B cell (primary cell): Measurements from ENCODE around the gene NSUN2. TPM values are rescaled to one million over a fixed set of nuclear protein-coding genes. Genes with fewer than 3 reads are reported as not detected.

Experiments
- ATAC-seq: fragments of 200-7000 bp; cut with Tn5 transposase; one replicate; pipeline ENCODE4 v1.10.0; 2021; ENCODE audit warnings: low read depth, mild to moderate bottlenecking, moderate number of reproducible peaks, moderate library complexity
- CTCF ChIA-PET: fragments of 350-600 bp; sonication (Branson Sonifier 250); formaldehyde crosslinking; loops from one replicate; lab custom pipeline; 2021; ENCODE audit warnings: antibody characterized with exemption, inconsistent platforms; lab: Charles Lee
- POLR2A ChIA-PET: fragments of 350-600 bp; sonication (Branson Sonifier 250); formaldehyde crosslinking; loops from one replicate; lab custom pipeline; 2021; ENCODE audit warnings: antibody characterized with exemption; lab: Charles Lee
- DNase-seq: peaks from one replicate; pipeline ENCODE4 v3.0.0; 2013
- H2AFZ ChIP-seq: 2 replicates; pipeline ENCODE4 v1.6.1; 2012; ENCODE audit warnings: mild to moderate bottlenecking, low read depth, low read length; ENCODE audit not compliant: insufficient read depth, poor library complexity, severe bottlenecking
- H3K27ac ChIP-seq, 2 donors: 1 replicate in 1 of 2; 2 replicates in 1 of 2; pipeline ENCODE4 v1.5.1; 2012 to 2013; ENCODE audit warnings: low read length in 2 of 2, mild to moderate bottlenecking in 2 of 2, moderate library complexity in 1 of 2
- H3K27me3 ChIP-seq, 4 experiments: fragments of 200-600 bp in 1 of 4; sonication (generic) in 1 of 4; replicated peaks in 1 of 4; 1 replicate in 2 of 4; 2 replicates in 2 of 4; pipeline versions ENCODE4 v1.6.1 to v1.7.0; 2013 to 2016; ENCODE audit warnings: low read length in 3 of 4, mild to moderate bottlenecking in 2 of 4, mixed read lengths in 1 of 4, moderate library complexity in 1 of 4; ENCODE audit not compliant: insufficient read depth in 4 of 4, control insufficient read depth in 3 of 4; ENCODE audit errors: control extremely low read depth in 1 of 4
- H3K36me3 ChIP-seq, 2 experiments: replicated peaks in 1 of 2; 1 replicate in 1 of 2; 2 replicates in 1 of 2; pipeline versions ENCODE4 v1.6.1 to v1.7.1; 2013; ENCODE audit warnings: low read length in 1 of 2; ENCODE audit not compliant: insufficient read depth in 2 of 2, control insufficient read depth in 1 of 2; ENCODE audit errors: control extremely low read depth in 1 of 2, extremely low read depth in 1 of 2
- H3K4me1 ChIP-seq, 2 donors: fragments of 200-600 bp in 1 of 2; sonication (generic) in 1 of 2; 1 replicate in 1 of 2; 2 replicates in 1 of 2; pipeline versions ENCODE4 v1.5.1 to v1.6.1; 2013 to 2017; ENCODE audit warnings: low read length in 2 of 2; ENCODE audit not compliant: control insufficient read depth in 2 of 2, insufficient read depth in 2 of 2
- H3K4me2 ChIP-seq: replicated peaks from 2 replicates; pipeline ENCODE3; 2012; ENCODE audit warnings: mild to moderate bottlenecking, low read depth, low read length; ENCODE audit not compliant: poor library complexity, severe bottlenecking
- H3K4me3 ChIP-seq, 5 experiments: fragments of 200-600 bp in 1 of 5; sonication (generic) in 1 of 5; 1 replicate in 3 of 5; 2 replicates in 2 of 5; pipeline versions ENCODE4 v1.5.1 to v1.7.0; 2011 to 2016; ENCODE audit warnings: low read length in 4 of 5, mild to moderate bottlenecking in 4 of 5, low read depth in 2 of 5, control low read depth in 1 of 5, moderate library complexity in 1 of 5; ENCODE audit not compliant: insufficient read depth in 1 of 5; ENCODE audit errors: control extremely low read depth in 1 of 5, extremely low read depth in 1 of 5
- H3K79me2 ChIP-seq: fragments of 200-600 bp; sonication (generic); one replicate; pipeline ENCODE4 v1.6.0; 2016; ENCODE audit warnings: low read length; ENCODE audit not compliant: control insufficient read depth, insufficient read depth
- H3K9ac ChIP-seq: fragments of 200-600 bp; sonication (generic); 2 replicates; pipeline ENCODE4 v1.6.1; 2017; ENCODE audit warnings: mild to moderate bottlenecking, low read length, moderate library complexity
- H3K9me3 ChIP-seq, 3 donors: one replicate each; pipeline versions ENCODE4 v1.6.1 to v1.7.1; 2013; ENCODE audit warnings: low read length in 2 of 3; ENCODE audit not compliant: control insufficient read depth in 2 of 3, insufficient read depth in 1 of 3; ENCODE audit errors: control extremely low read depth in 1 of 3
- H4K20me1 ChIP-seq: 2 replicates; pipeline ENCODE4 v1.6.0; 2012; ENCODE audit warnings: mild to moderate bottlenecking, low read length; ENCODE audit not compliant: insufficient read depth, control insufficient read depth, poor library complexity, severe bottlenecking
- H3K27ac Mint-ChIP-seq: one replicate; pipeline ENCODE4 v1.8.0; 2021; ENCODE audit warnings: mixed read lengths
- H3K27me3 Mint-ChIP-seq: one replicate; pipeline ENCODE4 v1.8.0; 2021; ENCODE audit warnings: mixed read lengths
- H3K4me1 Mint-ChIP-seq: one replicate; pipeline ENCODE4 v1.8.0; 2021; ENCODE audit warnings: mixed read lengths
- H3K4me3 Mint-ChIP-seq: one replicate; pipeline ENCODE4 v1.8.0; 2021; ENCODE audit warnings: mixed read lengths
- H3K9me3 Mint-ChIP-seq: one replicate; pipeline ENCODE4 v1.8.0; 2022; ENCODE audit warnings: mixed read lengths; ENCODE audit not compliant: insufficient read depth
- CTCF ChIP-seq: fragments of 200-600 bp; IDR thresholded peaks from one replicate; pipeline ENCODE4 v1.8.0; 2022; ENCODE audit warnings: antibody characterized with exemption, mild to moderate bottlenecking
- EZH2 ChIP-seq: IDR thresholded peaks from 2 replicates; pipeline ENCODE4 v1.6.1; 2012; ENCODE audit warnings: borderline replicate concordance, low read depth, mild to moderate bottlenecking, moderate library complexity, low read length; ENCODE audit not compliant: insufficient read depth, poor library complexity, severe bottlenecking
- WGBS: methylation state at CpG from one replicate; pipeline ENCODE4 v1.1.5; 2013; ENCODE audit warnings: missing lambda C conversion rate; ENCODE audit not compliant: insufficient coverage; 5-methylcytosine and 5-hydroxymethylcytosine counted together
- intact Hi-C: fragments of 100-400 bp; cut with micrococcal nuclease; formaldehyde crosslinking; loops from one replicate; pipeline ENCODE4 v1.10.0; 2022
- polyA plus RNA-seq: library from polyadenylated mRNA; depleted of rRNA; stranded (reverse); fragments of >200 nt; gene quantifications from 2 replicates; pipeline ENCODE4 v1.2.3, GENCODE V29; 2012
- total RNA-seq, 2 donors: library from RNA; stranded (reverse); fragments of 120-200 nt in 1 of 2; gene quantifications; 1 replicate in 1 of 2; 2 replicates in 1 of 2; pipeline versions ENCODE4 v1.2.3 to v1.2.4, GENCODE V29; 2013 to 2022

NSUN2 gene
- total and polyA plus RNA-seq, 2 donors (not counting 1 experiment from before 2014, with no cell fraction given) = 58.8 to 85.0 TPM

DNA sequence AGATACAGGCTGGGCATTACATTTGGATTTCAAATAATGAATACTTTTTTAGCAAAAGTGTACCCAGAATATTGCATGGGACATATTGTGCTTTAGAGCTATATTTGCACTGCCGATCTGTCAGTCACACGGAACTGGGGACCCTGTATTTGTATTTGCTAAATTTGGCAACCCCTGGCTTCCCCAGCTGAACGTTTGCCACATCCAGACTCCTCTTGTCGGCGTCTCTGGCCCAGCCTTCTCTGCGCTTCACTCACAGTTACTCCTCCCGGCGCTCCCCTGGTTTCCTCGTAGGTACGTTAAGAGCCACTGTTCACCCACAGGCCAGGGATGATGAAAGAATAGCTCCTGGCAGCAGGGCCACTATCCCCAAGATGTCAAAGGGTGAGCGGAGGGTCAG is 58.7 kb downstream of the NSUN2 start:
- H3K4me3 Mint-ChIP-seq = no peak overlapping the region
- Histone ChIP-seq H3K4me1 (no peaks in the 10 kb centered on the region), H3K36me3 (no peaks in the 10 kb centered on the region), H3K9me3 (peaks cover 0 to 12% (median 0%) of the 10 kb centered on the region in 3 donors), H4K20me1 (no peaks in the 10 kb centered on the region), H3K27me3 (peaks cover 0 to 18% (median 0%) of the 10 kb centered on the region in 4 experiments), H3K79me2 (no peaks in the 10 kb centered on the region), H3K27ac (no peak overlapping the region), H2AFZ (no peak overlapping the region), H3K4me2 (no peak overlapping the region), H3K4me3 (no peak overlapping the region), H3K9ac (no peak overlapping the region)
- H3K27me3 Mint-ChIP-seq = peaks cover 16% of the 10 kb centered on the region
- TF ChIP-seq CTCF = no peak
- no peak for TF ChIP-seq EZH2
- H3K9me3 Mint-ChIP-seq = no peaks in the 10 kb centered on the region
- H3K27ac Mint-ChIP-seq = no peak overlapping the region
- ATAC-seq = no peak
- no peaks in the 10 kb centered on the region for H3K4me1 Mint-ChIP-seq
- intact Hi-C loops = no loop called here
- CTCF ChIA-PET = interaction anchor here (1.1 kb wide), 1 partner anchor 172 kb away, joined by 3 read pairs; no protein-coding TSS in a partner anchor
- POLR2A ChIA-PET = no interaction called here
- no peak for DNase-seq
- 87% methylated on average over 11 of the region's 11 CpGs for WGBS

DNA sequence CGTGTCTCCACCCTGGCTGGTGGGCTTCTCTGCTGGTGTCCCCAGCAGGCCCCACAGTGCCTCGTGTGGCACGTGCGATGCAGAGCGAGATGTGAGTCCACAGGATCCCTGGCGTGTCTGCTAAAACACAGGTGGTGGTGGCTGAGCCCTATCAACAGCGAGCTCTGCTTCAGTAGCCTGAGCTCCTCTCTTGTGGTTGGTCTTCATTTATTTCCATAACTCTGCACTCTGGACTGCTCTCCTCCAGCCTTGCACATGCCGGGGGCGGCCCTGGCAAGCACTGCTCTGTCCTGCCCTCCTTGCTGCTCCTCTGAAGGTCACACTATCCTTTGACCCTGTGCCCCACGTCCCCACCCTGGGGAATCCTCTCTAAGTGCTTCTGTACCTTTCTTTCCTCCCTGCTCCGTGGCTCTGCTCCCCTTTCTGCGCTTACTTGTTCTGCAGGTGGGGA is 59.2 kb downstream of the NSUN2 start:
- no peaks in the 10 kb centered on the region for H3K9me3 Mint-ChIP-seq
- no peak overlapping the region for H3K9ac ChIP-seq
- no peak for ATAC-seq
- no peak overlapping the region for H3K4me3 Mint-ChIP-seq
- no peak overlapping the region for H3K4me2 ChIP-seq
- intact Hi-C loops = no loop called here
- WGBS = 70% methylated on average over 9 of the region's 12 CpGs
- POLR2A ChIA-PET = no interaction called here
- H4K20me1 ChIP-seq = no peaks in the 10 kb centered on the region
- no peaks in the 10 kb centered on the region for H3K4me1 Mint-ChIP-seq
- TF ChIP-seq CTCF (no peak), EZH2 (no peak)
- no peaks in the 10 kb centered on the region for H3K4me1 ChIP-seq
- CTCF ChIA-PET = interaction anchor here (1.1 kb wide), 1 partner anchor 172 kb away, joined by 3 read pairs; no protein-coding TSS in a partner anchor
- peaks cover 0 to 17% (median 0%) of the 10 kb centered on the region in 4 experiments for H3K27me3 ChIP-seq
- H3K36me3 ChIP-seq = no peaks in the 10 kb centered on the region
- H3K9me3 ChIP-seq = peaks cover 0 to 8% (median 0%) of the 10 kb centered on the region in 3 donors
- H3K27me3 Mint-ChIP-seq = peaks cover 20% of the 10 kb centered on the region
- no peak overlapping the region for H3K27ac Mint-ChIP-seq
- DNase-seq = no peak
- no peak overlapping the region for H3K4me3 ChIP-seq
- no peak overlapping the region for H2AFZ ChIP-seq
- no peak overlapping the region for H3K27ac ChIP-seq
- no peaks in the 10 kb centered on the region for H3K79me2 ChIP-seq
